GM20000 (cell line): Measurements from ENCODE around the gene CUBN.

Experiments
- DNase-seq: peaks from one replicate; pipeline ENCODE4 v3.0.0; 2012; ENCODE audit warnings: low spot score
- TF ChIP-seq, protein P1 (sequence below): IDR thresholded peaks from 2 replicates; pipeline ENCODE4 v1.5.1; 2012; ENCODE audit warnings: mild to moderate bottlenecking, control low read depth; ENCODE audit errors: extremely low read depth, missing control alignments

CUBN gene

DNA sequence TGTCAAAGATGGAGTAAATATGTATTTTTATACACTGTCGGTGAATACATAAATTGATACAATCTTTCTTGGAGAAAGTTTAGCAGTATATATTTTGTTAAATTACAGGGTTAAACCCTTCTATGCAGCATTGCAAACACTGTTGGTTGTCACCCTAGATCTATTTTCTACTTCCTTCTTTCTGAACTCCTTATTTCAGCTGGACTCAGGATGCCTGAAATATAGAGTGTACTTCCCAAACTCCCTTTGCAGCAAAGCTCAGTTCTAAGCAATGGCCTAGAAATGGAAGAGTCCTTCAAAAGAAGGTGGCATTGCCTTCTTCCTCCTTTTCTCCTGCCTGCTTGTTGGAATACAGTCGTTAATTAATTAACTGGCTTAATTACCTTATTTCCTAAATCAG lies 20.6 kb downstream of the CUBN start:
- TF ChIP-seq, protein P1, sequence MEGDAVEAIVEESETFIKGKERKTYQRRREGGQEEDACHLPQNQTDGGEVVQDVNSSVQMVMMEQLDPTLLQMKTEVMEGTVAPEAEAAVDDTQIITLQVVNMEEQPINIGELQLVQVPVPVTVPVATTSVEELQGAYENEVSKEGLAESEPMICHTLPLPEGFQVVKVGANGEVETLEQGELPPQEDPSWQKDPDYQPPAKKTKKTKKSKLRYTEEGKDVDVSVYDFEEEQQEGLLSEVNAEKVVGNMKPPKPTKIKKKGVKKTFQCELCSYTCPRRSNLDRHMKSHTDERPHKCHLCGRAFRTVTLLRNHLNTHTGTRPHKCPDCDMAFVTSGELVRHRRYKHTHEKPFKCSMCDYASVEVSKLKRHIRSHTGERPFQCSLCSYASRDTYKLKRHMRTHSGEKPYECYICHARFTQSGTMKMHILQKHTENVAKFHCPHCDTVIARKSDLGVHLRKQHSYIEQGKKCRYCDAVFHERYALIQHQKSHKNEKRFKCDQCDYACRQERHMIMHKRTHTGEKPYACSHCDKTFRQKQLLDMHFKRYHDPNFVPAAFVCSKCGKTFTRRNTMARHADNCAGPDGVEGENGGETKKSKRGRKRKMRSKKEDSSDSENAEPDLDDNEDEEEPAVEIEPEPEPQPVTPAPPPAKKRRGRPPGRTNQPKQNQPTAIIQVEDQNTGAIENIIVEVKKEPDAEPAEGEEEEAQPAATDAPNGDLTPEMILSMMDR: no peak
- no peak for DNase-seq

DNA sequence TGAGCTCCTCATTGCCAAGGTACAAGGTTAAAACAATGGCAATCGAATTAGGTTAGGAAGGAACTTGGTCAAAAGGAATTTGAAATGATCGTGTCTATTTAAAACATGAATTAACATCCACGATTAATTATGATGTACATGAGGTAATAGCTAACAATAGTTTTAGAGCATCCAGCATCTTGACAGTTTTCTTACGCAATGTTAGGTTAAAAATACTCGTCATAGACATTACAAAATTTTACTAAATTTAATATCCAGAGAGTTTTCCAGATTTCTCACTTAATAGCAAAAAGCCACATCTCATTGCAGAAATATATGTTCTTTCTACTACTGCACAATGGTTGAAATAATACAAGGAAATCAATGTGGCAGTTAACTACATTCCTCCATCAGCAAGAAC lies 22.6 kb downstream of the CUBN start:
- TF ChIP-seq, protein P1: no peak
- no peak for DNase-seq

DNA sequence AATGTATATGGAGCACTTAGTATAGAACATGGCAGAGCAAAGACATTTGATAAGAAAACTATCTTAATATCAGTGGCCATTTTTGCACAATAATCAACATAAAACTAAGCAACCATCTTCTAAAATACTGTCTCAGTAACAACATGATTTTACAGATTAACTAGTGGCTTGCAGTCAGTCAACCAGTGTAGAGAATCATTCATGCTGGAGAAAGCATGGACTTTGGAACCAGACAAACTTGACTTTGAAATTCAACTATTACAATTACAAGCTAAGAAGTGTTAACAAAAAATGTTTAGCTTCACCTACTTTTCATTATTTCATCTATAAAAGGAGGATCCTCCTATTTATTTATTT lies 27.7 kb downstream of the CUBN start:
- no peak for DNase-seq
- TF ChIP-seq, protein P1: no peak

DNA sequence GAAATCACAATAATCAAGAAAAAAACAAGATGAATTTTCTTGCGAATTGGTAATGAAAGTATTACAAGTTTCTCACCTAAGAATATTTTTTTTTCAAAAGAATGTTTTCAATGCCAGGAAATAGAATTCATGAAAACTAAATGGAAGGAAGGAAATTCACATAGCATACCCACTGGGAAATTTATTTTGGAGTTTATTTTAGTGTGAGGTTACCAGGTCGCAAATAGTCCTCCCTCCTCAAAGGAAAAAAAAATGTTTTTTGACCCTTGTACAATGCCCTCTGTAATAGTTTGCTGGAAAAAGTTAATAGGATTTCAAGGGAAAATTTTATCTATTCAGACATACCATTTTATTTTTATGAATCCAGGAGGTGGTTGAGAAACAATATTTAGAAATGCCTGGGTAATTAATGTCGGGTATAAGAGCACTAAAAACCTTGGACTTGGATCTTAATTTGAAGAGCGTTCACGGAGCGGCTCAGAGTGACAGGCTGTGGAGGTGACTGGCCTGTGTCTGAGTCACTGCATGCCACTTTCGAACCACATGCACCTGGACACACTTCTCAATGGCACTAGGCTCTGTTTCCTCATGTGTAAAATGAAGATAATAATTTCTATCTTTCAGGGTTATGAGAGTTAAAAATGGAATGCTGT lies 28.2 kb downstream of the CUBN start:
- TF ChIP-seq, protein P1: no peak
- no peak for DNase-seq

DNA sequence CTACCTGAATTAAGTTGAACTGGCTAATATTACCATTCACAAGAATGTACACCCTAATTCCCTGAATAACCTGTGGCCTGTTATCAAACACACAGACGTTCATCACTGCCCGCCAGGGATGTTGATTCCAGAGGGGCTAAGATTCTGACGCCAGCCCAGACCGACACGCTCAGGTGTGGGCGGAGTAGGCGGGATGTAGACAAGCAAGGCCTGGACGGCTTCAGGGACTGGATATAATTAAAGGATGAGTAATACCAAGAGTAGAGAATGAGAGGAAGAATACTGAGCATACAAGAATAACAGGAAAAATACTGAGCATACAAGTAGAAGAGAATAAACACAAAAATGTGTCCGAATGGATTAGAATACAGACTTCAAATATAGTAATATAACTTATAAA lies 29.0 kb downstream of the CUBN start:
- TF ChIP-seq, protein P1: no peak
- DNase-seq: no peak

DNA sequence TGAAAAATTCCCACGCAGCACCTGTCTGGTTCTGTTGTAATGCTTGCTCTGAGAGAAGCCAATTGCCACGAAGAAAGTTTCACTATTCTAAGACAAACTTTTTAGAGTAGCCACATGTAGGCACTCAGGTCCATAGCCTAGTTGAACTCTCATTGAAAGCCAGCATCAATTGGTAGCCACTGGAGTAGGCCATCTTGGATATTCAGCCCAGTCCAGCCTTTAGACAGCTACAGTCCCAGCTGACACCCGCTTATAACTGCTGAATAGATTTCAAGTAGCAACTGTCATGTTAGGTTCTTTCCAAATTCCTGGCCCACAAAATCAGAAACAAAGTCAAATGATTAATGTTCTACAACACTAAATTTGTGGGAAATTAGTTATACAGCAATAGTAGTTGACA lies 31.6 kb downstream of the CUBN start:
- no peak for DNase-seq
- TF ChIP-seq, protein P1: no peak

DNA sequence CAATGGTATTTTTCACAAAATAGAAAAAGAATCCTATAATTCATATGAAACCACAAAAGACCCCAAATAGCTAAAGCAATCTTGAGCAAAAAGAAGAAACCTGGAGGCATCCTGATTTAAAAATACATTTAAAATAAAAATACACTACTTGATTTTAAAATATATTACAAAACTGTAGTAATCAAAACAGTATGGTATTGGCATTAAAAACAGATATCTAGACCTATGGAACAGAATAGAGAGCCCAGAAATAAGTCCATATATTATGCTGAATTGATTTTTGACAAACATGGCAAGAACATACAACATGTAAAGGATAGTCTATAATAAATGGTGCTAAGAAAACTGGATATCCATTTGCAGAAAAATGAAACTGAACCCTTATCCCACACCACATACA lies 34.8 kb downstream of the CUBN start:
- DNase-seq: no peak
- TF ChIP-seq, protein P1: no peak
